Stromal cell of bone marrow (primary cell): ENCODE data around the gene NGB.

Experiments used
- DNase-seq: peaks from one replicate; pipeline ENCODE4 v3.0.0-alpha.2; 2012; ENCODE audit warnings: low read depth

Gene NGB

GRCh38 chr14:77264466-77265186 is 6.4 kb downstream of the NGB start:
- DNase-seq, result no peak

GRCh38 chr14:77260631-77261030 is 10.4 kb downstream of the NGB start:
- DNase-seq, result no peak

GRCh38 chr14:77260199-77260598 is 10.8 kb downstream of the NGB start:
- no peak for DNase-seq

GRCh38 chr14:77259025-77259715 is 11.8 kb downstream of the NGB start:
- no peak for DNase-seq

- no peak for DNase-seq
Measured at GRCh38 chr14:77258566-77258965, 12.4 kb downstream of the NGB start.

- no peak for DNase-seq
Measured at GRCh38 chr14:77257700-77258099, 13.3 kb downstream of the NGB start.

GRCh38 chr14:77256694-77257093 is 14.3 kb downstream of the NGB start:
- no peak for DNase-seq

GRCh38 chr14:77253333-77254190 is 17.4 kb downstream of the NGB start:
- no peak for DNase-seq

GRCh38 chr14:77251870-77252269 is 19.1 kb downstream of the NGB start:
- no peak for DNase-seq

- no peak for DNase-seq
Measured at GRCh38 chr14:77250927-77251326, 20.1 kb downstream of the NGB start.

GRCh38 chr14:77249286-77249685 is 21.7 kb downstream of the NGB start:
- DNase-seq, result no peak

- no peak for DNase-seq
Measured at GRCh38 chr14:77248666-77249065, 22.3 kb downstream of the NGB start.

GRCh38 chr14:77246784-77247183 is 24.2 kb downstream of the NGB start:
- DNase-seq, result no peak

GRCh38 chr14:77245820-77246219 is 25.2 kb downstream of the NGB start:
- no peak for DNase-seq

- no peak for DNase-seq
Measured at GRCh38 chr14:77243853-77244252, 27.2 kb downstream of the NGB start.

- no peak for DNase-seq
Measured at GRCh38 chr14:77242752-77243151, 28.3 kb downstream of the NGB start.

- DNase-seq, result no peak
Measured at GRCh38 chr14:77241955-77242354, 29.1 kb downstream of the NGB start.

- no peak for DNase-seq
Measured at GRCh38 chr14:77240336-77240915, 30.6 kb downstream of the NGB start.

GRCh38 chr14:77239412-77239811 is 31.6 kb downstream of the NGB start:
- no peak for DNase-seq

GRCh38 chr14:77238996-77239395 is 32.0 kb downstream of the NGB start:
- DNase-seq, result no peak

- DNase-seq, result no peak
Measured at GRCh38 chr14:77238356-77238755, 32.6 kb downstream of the NGB start.

- DNase-seq, result no peak
Measured at GRCh38 chr14:77236814-77237213, 34.2 kb downstream of the NGB start.
